K562 (cell line): ENCODE data around the gene CTU1. TPM values are rescaled to one million over a fixed set of nuclear protein-coding genes. Genes with fewer than 3 reads are reported as not detected.

Experiments
- BDP1 ChIP-seq: IDR thresholded peaks from 3 replicates; pipeline ENCODE4 v1.6.1; 2011; ENCODE audit not compliant: insufficient read length, insufficient read depth
- CAMTA2 ChIP-seq: fragments of 250-450 bp; sonication (Bioruptor Pico); conservative IDR thresholded peaks from 2 replicates; pipeline ENCODE4 v1.5.1; 2022
- DLX4 ChIP-seq: fragments of 250-450 bp; sonication (Bioruptor Pico); IDR thresholded peaks from 2 replicates; pipeline ENCODE4 v1.6.1; 2021; ENCODE audit warnings: mild to moderate bottlenecking
- DMBX1 ChIP-seq: fragments of 250-450 bp; sonication (Bioruptor Pico); IDR thresholded peaks from 2 replicates; pipeline ENCODE4 v1.8.0; 2022; ENCODE audit warnings: inconsistent platforms, mild to moderate bottlenecking, moderate library complexity, borderline replicate concordance
- ETV1 ChIP-seq: fragments of 450-650 bp; conservative IDR thresholded peaks from 2 replicates; pipeline ENCODE4 v1.6.1; 2016; ENCODE audit warnings: missing genetic modification characterization, control low read depth, low read depth, missing compliant biosample characterization
- EZH2 ChIP-seq: IDR thresholded peaks from 2 replicates; pipeline ENCODE4 v1.6.1; 2012; ENCODE audit warnings: low read depth, mild to moderate bottlenecking, inconsistent platforms, low read length, borderline replicate concordance
- HDAC6 ChIP-seq: IDR thresholded peaks from 2 replicates; pipeline ENCODE4 v1.6.1; 2012; ENCODE audit warnings: low read depth, mild to moderate bottlenecking, control low read depth, inconsistent platforms, low read length, moderate library complexity
- KDM1A ChIP-seq, 2 experiments: fragments of 450-650 bp; IDR thresholded peaks; 2 replicates each; pipeline ENCODE4 v1.6.1; 2016; ENCODE audit warnings: mild to moderate bottlenecking in 2 of 2
- MAFG ChIP-seq: fragments of 450-650 bp; conservative IDR thresholded peaks from 2 replicates; pipeline ENCODE4 v1.6.1; 2016; ENCODE audit warnings: missing genetic modification characterization, missing compliant biosample characterization
- NONO ChIP-seq, 2 experiments: fragments of 200-400 bp in 1 of 2; fragments of 450-650 bp in 1 of 2; formaldehyde crosslinking in 1 of 2; IDR thresholded peaks; 2 replicates each; pipeline ENCODE4 v1.6.1; 2017; ENCODE audit warnings: low read depth in 2 of 2, mild to moderate bottlenecking in 2 of 2, moderate library complexity in 2 of 2, low read length in 1 of 2
- NR2C1 ChIP-seq, 2 experiments: fragments of 450-650 bp; IDR thresholded peaks; 2 replicates each; pipeline ENCODE4 v1.6.1; 2017; ENCODE audit warnings: mild to moderate bottlenecking in 2 of 2, antibody characterized with exemption in 1 of 2, inconsistent platforms in 1 of 2, missing compliant biosample characterization in 1 of 2, missing genetic modification characterization in 1 of 2
- SFPQ ChIP-seq: fragments of 200-400 bp; formaldehyde crosslinking; IDR thresholded peaks from 2 replicates; pipeline ENCODE4 v1.6.1; 2017; ENCODE audit warnings: mild to moderate bottlenecking, low read depth, low read length, moderate library complexity
- SMAD2 ChIP-seq: fragments of 150-350 bp; IDR thresholded peaks from 2 replicates; pipeline ENCODE4 v1.6.1; 2014; ENCODE audit warnings: low read depth, mild to moderate bottlenecking, low read length
- SPI1 ChIP-seq: IDR thresholded peaks from 2 replicates; pipeline ENCODE4 v1.6.1; 2011; ENCODE audit warnings: low read depth, low read length, control low read depth, borderline replicate concordance
- ZFX ChIP-seq: sonication (generic); formaldehyde crosslinking; IDR thresholded peaks from 2 replicates; pipeline ENCODE4 v1.8.0; 2022; ENCODE audit warnings: mild to moderate bottlenecking, missing genetic modification reagents, moderate library complexity
- ZNF23 ChIP-seq: fragments of 250-450 bp; sonication (Bioruptor Pico); IDR thresholded peaks from 2 replicates; pipeline ENCODE4 v1.4.0; 2020; ENCODE audit warnings: mild to moderate bottlenecking
- ZNF316 ChIP-seq: fragments of 450-650 bp; IDR thresholded peaks from 2 replicates; pipeline ENCODE4 v1.6.1; 2016
- ZNF707 ChIP-seq: fragments of 250-450 bp; sonication (Bioruptor Pico); conservative IDR thresholded peaks from 2 replicates; pipeline ENCODE4 v1.8.0; 2022; ENCODE audit warnings: inconsistent platforms, mild to moderate bottlenecking, moderate library complexity
- polyA plus RNA-seq, 8 experiments: library from polyadenylated mRNA; depleted of rRNA in 4 of 8; stranded (reverse) in 5 of 8; unstranded in 3 of 8; fragments of >200 nt; fragmentation: Nextera tagmentation in 2 of 8; fragmentation: Illumina TruSeq in 1 of 8; extraction: Ambion mirVana in 2 of 8; extraction: Trizol in 1 of 8; gene quantifications; 2 replicates each; pipeline versions ENCODE4 v1.2.1 to v1.2.3, GENCODE V29; 2011 to 2014; ENCODE audit warnings: inconsistent platforms in 1 of 8, missing spikeins in 1 of 8
- total RNA-seq, 7 experiments: library from RNA; depleted of rRNA in 6 of 7; stranded (reverse); fragments of >200 nt in 6 of 7; fragmentation: Illumina TruSeq in 2 of 7; extraction: Trizol in 2 of 7; gene quantifications; 2 replicates each; pipeline versions ENCODE4 v1.2.1 to v1.2.3, GENCODE V29; 2011 to 2021; ENCODE audit warnings: low replicate concordance in 1 of 7
- TF ChIP-seq, protein P1 (sequence below): fragments of 450-650 bp; formaldehyde crosslinking; IDR thresholded peaks from 2 replicates; pipeline ENCODE4 v1.4.0; 2020; ENCODE audit warnings: mild to moderate bottlenecking, moderate library complexity
- TF ChIP-seq, protein P2 (sequence below): fragments of 450-650 bp; formaldehyde crosslinking; conservative IDR thresholded peaks from 2 replicates; pipeline ENCODE4 v1.4.0; 2022; ENCODE audit warnings: mild to moderate bottlenecking, missing genetic modification characterization
- TF ChIP-seq, protein P3 (sequence below): fragments of 450-650 bp; formaldehyde crosslinking; IDR thresholded peaks from 2 replicates; pipeline ENCODE4 v1.4.0; 2022; ENCODE audit warnings: missing genetic modification characterization

CTU1 gene
- total and polyA plus RNA-seq, 9 of the 15 experiments (the other 6 are each of a cell fraction or from before 2014, with no cell fraction given) = 0.03 to 18.4 (median 2.3) TPM; not detected in 1

DNA sequence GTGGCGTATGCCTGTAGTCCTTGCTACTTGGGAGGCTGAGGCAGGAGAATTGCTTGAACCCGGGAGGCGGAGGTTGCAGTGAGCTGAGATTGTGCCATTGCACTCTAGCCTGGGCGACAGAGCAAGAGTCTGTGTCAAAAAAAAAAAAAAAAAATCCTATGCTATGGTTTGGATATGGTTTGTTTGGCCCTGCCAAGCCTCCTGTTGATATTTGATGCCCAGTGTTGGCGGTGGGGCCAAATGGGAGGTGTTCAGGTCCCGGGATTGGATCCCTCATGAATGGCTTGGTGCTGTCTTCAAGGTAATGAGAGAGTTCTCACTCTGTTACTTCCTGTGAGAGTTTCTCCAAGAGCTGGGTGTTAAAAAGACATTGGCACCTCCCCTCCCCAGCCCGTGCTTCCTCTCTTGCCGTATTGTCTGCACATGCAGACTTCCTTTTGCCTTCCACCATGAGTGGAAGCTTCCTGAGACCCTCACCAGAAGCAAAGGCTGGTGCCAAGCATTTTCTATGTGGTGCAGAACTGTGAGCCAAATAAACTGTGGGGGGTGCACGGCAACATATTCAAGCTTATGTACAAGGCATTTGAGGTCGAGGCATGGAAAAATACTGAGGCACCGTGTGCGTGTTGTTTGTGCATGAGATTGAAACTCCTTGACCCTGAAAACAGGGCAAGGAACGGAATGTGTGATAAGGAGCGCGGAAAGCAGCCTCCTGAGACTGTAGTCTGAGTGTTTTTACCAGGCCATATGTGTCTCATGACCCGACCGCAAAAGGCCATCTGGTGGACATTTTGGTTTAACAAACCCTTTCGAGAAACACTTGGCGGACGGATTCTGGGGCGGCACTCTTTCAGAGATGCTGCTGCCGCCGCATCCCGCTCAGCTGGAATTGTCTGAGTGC lies 23.8 kb upstream of the CTU1 start (continued):
- TF ChIP-seq SFPQ (no peak), ZNF707 (CRISPR knock-in tag) (no peak), BDP1 (no peak), MAFG (tag) (no peak), ZFX (peak; percentile 60), SMAD2 (no peak), DMBX1 (CRISPR knock-in tag) (no peak), HDAC6 (no peak), ETV1 (tag) (peak; percentile 42; the same call in 1 of the 2 replicates), EZH2 (no peak), KDM1A (IDR thresholded peaks at IDR 0.05) (peak; percentile 90 to 91), SPI1 (no peak), NR2C1 (IDR thresholded peaks at IDR 0.05) (peak; percentile 25; the same call in 1 of the 2 replicates), NR2C1 (tag; IDR thresholded peaks at IDR 0.05) (0 out of 2 replicates have a peak, but pooled peaks have one; percentile 37), DLX4 (CRISPR knock-in tag) (no peak), NONO (IDR thresholded peaks at IDR 0.05; ENCODE audit: low read depth in 2 of 2, low read length in 1 of 2) (no peak), ZNF316 (no peak), CAMTA2 (CRISPR knock-in tag) (no peak), ZNF23 (no peak)
- TF ChIP-seq, protein P1, sequence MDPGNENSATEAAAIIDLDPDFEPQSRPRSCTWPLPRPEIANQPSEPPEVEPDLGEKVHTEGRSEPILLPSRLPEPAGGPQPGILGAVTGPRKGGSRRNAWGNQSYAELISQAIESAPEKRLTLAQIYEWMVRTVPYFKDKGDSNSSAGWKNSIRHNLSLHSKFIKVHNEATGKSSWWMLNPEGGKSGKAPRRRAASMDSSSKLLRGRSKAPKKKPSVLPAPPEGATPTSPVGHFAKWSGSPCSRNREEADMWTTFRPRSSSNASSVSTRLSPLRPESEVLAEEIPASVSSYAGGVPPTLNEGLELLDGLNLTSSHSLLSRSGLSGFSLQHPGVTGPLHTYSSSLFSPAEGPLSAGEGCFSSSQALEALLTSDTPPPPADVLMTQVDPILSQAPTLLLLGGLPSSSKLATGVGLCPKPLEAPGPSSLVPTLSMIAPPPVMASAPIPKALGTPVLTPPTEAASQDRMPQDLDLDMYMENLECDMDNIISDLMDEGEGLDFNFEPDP = no peak
- TF ChIP-seq, protein P2, sequence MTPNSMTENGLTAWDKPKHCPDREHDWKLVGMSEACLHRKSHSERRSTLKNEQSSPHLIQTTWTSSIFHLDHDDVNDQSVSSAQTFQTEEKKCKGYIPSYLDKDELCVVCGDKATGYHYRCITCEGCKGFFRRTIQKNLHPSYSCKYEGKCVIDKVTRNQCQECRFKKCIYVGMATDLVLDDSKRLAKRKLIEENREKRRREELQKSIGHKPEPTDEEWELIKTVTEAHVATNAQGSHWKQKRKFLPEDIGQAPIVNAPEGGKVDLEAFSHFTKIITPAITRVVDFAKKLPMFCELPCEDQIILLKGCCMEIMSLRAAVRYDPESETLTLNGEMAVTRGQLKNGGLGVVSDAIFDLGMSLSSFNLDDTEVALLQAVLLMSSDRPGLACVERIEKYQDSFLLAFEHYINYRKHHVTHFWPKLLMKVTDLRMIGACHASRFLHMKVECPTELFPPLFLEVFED (CRISPR knock-in tag) = no peak
- TF ChIP-seq, protein P3, sequence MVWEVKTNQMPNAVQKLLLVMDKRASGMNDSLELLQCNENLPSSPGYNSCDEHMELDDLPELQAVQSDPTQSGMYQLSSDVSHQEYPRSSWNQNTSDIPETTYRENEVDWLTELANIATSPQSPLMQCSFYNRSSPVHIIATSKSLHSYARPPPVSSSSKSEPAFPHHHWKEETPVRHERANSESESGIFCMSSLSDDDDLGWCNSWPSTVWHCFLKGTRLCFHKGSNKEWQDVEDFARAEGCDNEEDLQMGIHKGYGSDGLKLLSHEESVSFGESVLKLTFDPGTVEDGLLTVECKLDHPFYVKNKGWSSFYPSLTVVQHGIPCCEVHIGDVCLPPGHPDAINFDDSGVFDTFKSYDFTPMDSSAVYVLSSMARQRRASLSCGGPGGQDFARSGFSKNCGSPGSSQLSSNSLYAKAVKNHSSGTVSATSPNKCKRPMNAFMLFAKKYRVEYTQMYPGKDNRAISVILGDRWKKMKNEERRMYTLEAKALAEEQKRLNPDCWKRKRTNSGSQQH (CRISPR knock-in tag) = no peak
